NK-92 treated with Interleukin-12 subunit alpha and Interleukin-12 subunit beta, amount 100 ng/mL, for 24 hours (cell line): ENCODE results near the gene COPB1.

Experiments
- DNase-seq: peaks from one replicate; lab custom pipeline; 2025; lab: John Stamatoyannopoulos, UW

The COPB1 gene

DNA sequence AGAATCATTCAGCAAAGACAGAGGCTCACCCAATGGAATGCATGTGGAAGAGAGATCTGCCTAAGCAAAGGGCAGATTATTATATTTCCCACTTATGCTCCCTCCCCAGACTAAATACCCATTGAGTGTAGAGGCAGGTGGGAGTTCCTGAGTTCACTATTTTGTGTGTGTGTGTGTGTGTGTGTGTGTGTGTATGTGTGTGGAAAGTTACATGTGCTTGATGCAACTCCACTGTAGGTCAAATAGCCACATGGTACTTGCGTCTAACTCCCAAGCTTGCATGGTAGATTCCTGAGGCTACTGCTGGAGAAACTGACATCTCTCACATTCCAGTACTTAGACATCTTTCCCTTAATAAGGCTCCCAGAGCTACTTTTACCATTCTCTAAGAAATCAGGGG lies 3.4 kb upstream of the COPB1 start:
- DNase-seq, result no peak

DNA sequence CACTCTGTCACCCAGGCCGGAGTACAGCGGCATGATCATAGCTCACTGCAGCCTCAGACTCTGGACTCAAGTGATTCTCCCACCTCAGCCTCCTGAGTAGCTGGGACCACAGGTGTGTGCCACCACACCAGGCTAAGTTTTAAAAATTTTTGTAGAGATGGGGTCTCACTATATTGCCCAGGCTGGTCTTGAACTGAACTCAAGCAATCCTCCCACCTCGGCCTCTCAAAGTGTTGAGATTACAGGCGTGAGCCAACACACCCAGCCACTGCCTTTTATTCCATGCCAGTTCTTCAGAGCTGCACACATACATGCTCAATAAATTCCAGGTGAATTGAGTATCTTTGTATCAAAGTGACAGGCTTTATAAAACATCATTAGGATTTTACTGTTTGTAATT lies 2.4 kb upstream of the COPB1 start:
- DNase-seq, result no peak

DNA sequence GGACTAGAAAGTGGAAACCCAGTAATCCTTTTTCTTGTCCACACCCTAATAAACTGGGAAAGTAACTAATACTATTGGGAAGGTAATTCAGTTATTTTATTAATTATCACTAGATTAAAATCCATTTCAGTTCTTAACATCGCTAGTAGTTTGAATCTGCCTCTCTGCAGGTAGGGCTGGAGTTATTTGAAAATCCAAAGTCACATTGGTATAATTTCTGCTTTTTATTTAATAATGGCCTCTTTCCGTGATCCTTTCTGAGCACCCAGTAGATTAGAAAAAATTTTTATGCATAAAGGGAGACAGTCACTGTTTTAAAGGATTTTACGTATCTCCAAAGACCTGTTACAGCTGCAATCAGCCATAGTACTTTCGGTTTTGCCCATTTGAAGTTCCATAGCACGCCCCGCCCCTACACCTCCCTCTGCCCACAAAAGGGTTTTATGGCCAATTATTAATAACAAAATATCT lies 605 bp upstream of the COPB1 start:
- DNase-seq, result peak; percentile 40

DNA sequence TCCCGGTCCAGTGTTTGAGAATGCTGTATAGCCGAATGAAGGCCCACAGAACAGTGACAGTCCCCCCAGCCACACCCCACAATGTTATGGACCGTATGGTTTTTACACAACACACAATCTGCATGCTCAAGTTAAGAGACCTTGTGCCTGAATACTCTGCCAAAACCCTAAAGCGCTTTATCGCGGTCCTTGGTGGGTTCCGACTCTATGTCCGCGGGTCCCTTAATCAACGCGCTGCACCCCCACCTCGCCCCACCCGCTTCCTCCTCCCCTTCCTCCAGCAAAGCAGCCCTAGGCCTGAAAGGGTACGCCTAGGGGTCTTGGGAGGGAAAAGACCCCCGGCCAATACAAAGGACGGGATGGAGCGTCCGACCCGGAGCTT lies 442 bp downstream of the COPB1 start:
- DNase-seq, result peak; percentile 56

DNA sequence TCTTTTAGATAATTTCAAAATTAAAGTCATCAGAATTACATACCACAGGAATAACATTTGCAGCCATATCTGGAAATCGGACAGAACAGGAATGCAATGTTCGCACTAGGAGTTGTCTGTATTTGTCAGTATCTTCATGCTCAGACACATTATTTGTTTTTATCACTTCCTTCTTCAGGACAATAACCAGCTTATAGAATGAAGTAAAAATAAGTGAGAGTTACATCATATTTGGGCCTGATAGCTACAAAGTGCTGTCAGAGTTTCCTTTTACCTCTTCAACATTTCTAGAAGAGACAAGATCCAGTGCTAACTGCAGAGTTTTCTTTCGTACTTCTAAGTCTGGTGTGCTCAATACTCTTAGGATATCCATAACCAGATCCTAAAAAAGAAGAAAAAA lies 18.9 kb downstream of the COPB1 start:
- no peak for DNase-seq

DNA sequence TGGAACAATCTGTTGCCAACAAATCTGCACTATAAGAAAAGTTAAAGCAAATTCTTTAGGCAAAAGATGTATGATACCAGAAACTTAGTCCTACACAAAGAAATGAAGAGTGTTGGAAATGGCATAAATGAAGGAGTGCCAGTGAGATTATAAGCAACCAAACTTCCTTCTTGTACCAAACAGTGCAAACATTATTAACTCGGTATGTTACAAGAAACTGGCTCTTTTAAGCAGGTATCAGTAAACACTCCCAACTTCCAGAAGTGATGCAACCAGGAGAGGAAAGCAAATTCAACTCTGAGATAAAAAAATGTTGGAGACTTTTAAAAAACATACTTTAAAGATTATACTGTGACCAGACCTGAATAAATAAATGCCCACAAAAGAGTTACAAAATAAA lies 28.5 kb downstream of the COPB1 start:
- no peak for DNase-seq

DNA sequence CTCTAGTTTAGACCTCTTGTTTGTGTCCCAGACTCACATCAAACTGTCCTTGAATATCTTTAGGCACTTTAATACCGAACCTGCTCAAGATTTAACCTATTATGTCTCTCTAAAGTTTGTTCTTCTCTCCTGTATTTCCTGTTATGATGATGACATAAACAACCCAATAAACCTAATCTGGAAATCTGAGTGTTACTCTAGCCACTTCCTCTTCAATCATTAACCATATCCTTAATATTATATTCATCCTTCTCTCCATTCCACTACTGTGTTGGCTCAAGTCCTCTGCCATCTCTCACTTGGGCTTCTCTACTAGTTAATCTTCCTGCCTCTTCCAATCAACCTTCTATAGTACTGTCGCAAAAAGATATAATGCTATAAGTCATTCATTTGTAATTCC lies 36.0 kb downstream of the COPB1 start:
- DNase-seq, result no peak

DNA sequence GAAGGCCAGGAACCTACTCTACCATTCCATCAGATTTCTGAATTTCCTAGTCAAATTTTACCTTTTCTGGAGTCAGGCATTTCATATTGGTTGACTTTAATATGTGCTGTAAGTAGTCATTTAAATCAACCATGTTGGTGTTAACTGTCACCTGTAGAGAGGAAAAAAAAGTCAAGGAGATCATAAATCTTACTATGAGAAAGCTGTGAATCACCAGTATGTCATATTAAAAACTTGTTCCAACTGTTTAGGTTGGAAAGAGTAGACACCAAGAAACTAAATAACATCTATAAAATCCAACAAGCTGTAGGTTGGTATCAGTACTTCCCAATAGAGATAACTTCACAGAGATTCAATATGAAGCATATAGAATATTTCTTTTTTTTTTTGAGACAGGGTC lies 39.5 kb downstream of the COPB1 start:
- DNase-seq, result no peak

DNA sequence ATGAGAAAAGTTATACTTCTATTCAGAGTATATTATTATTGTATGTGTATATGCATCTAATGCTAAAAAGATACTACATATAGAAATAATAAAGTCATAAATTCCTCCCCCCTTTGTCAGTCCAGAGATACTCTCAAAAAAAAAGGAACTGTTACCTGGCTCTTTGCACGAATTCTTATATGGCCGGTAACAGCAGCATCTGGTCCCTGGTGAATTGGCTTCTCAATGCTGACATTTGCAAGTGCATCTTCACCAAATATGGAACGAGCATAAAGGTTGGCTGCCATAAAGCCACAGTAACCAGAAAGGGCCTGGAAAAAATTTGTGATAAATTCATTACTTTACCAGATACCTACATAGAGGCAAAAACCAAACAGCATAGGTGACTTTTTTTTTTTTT lies 41.2 kb downstream of the COPB1 start:
- no peak for DNase-seq

DNA sequence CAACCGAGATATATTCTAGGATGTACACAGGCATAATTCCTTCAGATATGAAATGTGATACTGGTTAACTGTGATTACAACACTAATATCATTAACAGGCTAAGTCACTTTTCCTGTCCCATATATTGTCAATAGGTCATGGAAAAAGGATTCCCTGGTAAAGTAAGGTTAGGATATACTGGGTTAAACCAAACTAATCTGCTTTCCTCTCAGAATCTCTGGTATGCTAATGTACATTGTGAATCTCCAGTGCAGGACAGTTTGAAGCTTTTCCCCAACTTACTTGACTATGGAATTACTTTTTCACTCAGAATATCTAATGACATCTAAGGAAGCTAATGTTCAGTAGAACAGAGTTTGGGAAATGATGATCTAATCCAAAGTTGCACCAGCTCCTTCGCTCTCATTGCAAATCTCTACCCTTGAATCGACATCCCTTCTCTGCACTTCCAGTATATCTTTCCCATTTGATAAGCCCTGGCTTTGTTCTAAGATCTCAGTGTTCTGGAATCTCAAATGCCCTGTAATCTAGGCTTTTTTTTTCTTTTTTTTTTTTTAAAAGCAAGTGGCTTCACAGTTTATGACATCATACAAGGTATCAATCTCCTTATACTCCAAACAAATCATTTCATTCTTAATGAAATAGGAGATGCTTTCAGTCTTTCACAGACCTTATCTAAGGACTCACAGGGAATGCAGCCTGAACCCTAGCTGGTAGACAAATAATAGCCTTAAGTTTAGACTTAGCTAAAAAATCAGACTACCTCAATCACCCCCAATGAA lies 43.8 kb downstream of the COPB1 start:
- DNase-seq, result no peak

DNA sequence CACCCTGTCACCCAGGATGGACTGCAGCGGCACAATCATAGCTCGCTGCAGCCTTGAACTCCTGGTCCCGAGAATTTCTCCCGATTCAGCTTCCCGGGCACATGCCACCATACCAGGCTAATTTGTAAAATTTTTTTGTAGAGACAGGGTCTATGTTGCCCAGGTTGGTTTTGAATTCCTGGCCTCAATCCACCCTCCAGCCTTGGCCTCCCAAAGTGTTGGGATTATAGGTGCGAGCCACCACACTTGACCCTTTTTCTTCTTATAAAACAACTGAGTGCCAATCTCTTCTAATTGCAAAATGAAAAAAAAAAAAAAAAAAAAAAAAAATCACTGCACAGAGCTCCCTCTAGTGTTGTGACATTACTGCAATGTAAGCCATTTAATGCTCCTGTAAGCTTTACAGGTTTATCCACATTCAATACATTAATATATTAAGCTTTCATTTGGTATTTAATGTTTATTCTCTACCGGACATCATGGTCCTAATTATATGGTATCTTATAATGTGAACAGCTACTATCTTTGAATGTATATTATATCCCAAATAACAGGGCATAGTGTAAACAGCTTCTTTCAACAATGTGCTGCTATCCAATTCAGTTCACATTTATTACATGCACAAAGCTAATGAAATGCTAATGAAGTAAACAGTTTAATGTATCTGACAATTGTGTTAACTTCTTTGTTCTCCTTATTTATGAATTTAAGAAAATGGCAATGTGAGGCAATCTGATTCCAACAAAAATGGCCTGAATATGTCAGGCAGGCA lies 44.6 kb downstream of the COPB1 start:
- DNase-seq, result no peak

DNA sequence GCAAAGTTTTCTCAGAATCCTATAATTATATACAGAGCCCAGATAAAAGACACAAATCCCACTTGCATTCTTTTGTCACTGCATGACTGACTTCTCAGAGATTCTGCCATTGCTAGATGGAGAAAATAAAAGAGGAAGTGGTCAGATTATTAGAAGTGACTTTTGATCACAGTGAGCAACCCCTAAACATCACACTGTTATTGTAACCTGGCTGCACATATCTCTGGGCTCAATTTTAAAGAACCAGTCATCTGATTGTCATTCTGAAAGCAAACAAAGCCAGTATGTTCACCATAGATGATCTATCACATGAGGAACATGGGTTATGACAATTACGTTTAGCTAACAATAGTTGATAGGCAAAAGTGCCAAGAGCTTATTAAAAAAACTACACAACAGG lies 47.8 kb downstream of the COPB1 start:
- no peak for DNase-seq

DNA sequence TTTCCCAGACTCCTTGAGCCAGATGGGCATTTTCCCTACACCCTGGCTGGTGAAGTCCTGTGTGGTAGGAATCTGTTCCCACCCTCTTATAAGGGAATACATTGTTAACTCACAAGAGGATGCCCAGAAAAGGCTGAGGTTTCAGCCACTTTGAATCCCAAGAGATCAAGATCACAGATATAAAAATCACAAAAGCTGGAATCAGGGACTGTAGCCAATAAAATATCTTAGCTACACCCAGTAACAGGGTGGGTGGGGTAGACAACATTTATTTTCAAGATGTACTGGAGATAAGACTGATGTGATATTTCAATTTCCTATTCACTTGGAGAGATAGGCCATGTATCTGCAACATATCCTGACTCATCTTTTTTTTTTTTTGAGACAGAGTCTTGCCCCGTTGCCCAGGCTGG lies 50.3 kb downstream of the COPB1 start:
- no peak for DNase-seq

DNA sequence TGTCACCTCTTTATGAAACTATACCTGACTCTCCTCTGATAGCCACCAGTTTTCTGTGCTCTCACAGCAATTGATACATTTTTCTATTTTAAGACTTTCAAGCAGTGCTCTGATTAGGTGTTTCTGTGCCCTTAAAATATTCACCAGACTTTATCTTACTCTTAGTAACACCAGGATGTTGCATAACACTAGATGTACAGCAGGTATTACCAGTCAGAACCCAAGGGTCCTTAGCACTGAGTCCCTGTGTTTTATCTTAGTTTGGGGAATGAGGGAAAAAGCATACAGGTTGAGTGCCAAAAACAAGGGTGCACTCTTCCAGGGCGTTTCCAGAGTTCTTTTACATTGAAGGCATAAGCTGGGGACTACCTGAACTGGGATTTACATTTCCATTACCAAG lies 51.4 kb downstream of the COPB1 start:
- DNase-seq, result no peak

DNA sequence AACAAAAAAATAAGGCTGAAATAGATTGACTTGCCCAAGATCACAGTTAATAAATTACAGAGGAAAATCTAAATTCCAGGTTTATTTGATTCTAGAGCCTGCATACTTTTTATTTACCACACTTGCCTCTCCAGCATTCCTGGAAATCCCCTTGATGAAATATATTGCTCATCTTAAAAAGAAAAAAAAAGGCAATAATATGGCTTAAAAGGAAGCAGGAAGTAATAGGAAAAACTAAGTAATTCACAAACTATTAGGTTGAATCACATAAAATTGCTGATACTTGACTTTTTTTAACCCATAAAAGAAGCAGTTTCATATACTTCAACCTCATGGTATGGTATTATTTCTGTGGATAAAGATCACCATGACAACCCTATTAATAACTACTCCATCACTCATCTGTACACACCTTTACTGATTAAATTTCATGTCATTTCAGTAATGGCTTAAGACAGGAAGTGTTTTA lies 52.9 kb downstream of the COPB1 start:
- DNase-seq, result no peak

DNA sequence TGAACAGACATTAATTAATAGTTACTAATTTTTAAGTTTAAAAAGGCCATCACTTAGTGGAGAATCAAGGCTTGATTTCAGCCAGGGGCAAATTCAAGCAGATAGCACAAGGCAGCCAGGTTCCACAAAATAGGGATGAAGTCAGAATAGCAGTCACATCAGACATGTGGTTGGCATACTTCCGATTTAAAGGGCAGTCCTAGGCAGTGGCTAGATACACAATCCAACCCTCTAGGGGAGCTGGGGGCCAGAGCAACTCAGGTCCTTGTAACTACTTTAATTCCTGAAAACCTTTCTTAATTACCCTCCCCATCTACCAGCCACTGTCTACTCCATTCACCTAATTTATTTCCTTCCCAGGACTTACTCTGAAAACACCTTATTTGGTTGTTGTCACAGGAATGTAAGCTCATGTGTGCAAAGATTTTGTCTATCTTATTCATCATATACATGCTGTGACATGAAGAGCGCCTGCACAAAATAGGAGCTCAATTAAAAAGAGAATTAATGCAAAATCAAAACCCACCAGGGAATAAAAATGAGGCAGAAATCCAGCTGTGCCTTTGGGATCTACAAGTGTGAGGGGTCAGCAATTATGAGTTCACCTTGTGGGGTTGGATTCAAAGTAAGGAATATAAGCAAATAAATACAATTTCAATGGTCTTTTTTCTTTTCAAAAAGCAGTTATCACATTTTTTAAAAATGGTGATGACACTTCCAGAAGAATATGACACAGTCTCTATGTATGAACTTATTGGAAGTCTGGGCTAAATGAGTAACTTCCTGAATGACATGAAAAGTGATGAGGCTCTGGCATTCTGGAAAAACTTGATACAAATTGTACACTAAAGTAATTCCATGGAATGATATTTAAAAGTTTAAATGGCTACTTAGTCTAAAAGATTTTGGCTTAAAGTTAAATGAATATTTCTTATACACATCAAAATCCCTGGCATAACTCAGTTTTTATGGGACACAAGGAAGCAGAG lies 53.8 kb downstream of the COPB1 start:
- no peak for DNase-seq

DNA sequence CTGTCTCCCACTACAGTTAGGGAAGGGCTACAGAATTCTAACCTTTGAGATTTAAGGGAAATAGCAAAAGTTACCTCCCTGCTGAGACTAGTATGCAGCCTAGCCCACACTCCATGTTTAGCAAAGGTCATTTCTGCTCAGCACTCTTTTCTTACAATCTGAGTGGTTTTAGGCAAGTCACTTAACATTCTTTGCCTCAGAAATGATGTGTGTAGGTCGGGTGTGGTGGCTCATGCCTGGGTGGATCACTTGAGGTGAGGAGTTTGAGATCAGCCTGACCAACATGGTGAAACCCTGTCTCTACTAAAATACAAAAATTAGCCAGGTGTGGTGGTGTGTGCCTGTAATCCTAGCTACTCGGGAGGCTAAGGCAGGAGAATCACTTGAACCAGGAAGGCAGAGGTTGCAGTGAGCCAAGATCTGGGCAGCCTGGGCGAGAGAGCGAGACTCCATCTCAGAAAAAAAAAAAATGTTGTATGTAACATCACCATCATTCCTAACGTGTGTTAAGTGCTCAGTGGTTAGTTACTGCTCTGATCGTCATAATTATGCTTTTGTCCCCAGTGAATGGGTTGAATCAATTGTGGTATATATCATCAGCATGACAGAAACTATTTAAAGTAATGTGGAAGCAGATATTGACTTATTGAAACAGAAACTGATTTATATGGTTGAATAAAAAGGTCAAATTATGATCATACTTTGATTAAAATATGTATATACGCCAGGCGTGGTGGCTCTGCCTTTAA lies 55.0 kb downstream of the COPB1 start:
- DNase-seq, result no peak

DNA sequence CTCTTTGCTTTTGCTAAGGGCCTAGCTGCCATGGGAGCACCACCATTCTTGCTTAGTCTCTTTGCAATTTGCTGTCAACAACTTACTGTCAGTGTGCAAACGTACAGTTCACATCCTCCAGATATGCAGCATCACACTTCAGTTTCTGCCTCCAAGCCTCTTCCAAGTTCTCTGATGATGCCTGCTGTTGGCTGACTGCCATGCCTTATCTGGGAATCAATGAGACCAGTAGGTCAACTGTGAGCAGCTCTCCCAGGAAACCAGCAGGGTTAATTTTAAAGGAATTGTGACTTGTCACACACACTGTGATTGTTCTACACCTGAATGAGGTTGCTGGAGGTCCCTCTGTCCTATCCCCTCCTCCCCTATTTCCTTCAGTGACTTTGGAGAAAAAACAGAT lies 56.0 kb downstream of the COPB1 start:
- no peak for DNase-seq

DNA sequence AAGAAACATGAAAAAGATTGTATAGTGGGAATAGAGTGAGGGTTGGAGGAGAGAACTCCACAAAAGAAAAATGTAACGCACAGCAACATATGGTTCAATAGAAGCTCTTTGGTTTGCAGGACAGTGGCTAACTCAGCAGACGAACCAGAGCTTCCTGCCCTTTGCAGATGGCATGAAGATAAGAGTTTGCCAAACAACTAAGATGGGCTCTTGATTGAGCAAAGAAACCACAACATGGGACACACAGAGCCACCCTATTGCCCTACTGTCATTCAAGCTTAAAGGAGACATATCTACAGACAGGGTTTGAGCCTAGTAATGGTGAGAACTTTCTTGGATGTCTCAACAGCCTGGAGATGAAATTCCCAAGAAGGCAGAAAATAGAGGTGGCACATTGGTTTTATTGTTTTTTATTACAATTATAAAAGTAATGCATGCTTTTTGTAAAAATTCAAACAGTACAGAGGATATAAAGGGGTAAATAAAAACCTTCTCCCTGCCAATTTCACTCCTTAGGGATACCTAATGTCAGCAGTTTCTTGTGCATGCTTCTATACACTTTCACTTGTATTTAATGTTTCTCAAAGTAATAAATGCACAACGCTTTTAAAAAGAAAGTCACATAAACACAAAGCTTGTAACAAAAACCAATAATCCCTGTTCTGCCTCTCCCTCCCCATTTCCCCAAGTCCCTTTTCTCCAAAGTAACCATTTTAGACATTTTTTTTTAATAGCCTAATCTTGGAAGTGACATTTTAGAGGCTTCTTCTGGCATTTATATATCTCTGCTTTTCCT lies 63.7 kb downstream of the COPB1 start:
- peak; percentile 46 for DNase-seq

DNA sequence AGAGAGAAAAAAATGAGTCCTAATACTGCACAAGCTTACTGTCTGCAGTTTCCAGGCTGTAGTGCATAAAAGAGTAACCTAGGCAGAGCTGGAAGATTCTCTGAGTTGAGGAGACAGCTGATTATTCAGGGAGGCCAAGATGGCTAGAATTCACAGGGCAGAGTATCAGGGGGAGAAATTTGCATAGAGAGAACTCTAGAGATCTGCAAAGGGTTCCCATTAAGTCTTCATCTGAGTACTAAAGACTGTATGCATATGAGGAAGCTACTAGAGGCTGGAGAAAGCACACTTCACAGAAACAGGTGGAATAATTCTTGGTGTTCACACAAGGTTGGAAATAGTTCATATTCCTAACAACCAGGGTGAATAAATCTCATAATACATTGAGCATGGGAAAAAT lies 74.0 kb downstream of the COPB1 start:
- no peak for DNase-seq

DNA sequence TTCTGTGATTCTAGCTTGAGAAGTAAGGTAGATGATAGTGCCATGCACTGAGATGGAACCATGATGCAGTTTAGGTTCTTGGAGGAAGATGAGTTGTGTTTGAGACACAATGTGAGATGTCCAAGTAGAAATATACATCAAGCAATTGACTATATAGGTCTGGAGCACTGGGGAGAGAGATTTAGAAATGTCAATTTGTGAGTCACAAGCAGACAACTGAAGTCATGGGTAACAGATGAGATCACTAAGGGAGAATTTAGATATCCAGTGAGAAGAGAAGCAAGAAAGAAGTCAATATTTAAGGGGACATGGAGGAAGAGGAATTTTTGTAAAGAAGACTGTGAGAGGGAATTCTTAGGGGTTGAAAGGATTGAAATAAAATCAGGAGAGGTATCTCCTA lies 75.5 kb downstream of the COPB1 start:
- DNase-seq, result no peak
